IMR-90 (cell line): ENCODE measurements around the gene GALNT5. TPM values are rescaled to one million over a fixed set of nuclear protein-coding genes. Genes with fewer than 3 reads are reported as not detected.
A peak's percentile ranks its signal among the peaks of the same experiment; 100 is the strongest.

Source experiments
- ATAC-seq: fragments of 200-7000 bp; cut with Tn5 transposase; 2 replicates; pipeline ENCODE4 v1.9.1; 2020; ENCODE audit warnings: low read depth, mild to moderate bottlenecking, moderate library complexity
- BruUV-seq: library from RNA; stranded (reverse); fragments of 400-500 nt; replicated peaks from 2 replicates; lab custom pipeline; 2021; lab: Mats Ljungman, UMichigan
- CTCF ChIA-PET: fragments of 300-600 bp; formaldehyde crosslinking; extraction: SDS; loops from one replicate; lab custom pipeline; 2021; ENCODE audit warnings: antibody characterized with exemption; lab: Yijun Ruan, JAX
- POLR2A ChIA-PET: fragments of 300-600 bp; sonication (Branson Sonifier 250); formaldehyde crosslinking; loops from one replicate; lab custom pipeline; 2022; ENCODE audit warnings: antibody characterized with exemption; ENCODE audit not compliant: unreplicated experiment; lab: Charles Lee
- DNase-seq: peaks from one replicate; pipeline ENCODE4 v3.0.0; 2013
- H2AFZ ChIP-seq: replicated peaks from 2 replicates; pipeline ENCODE3; 2013; ENCODE audit warnings: low read length, mild to moderate bottlenecking; ENCODE audit not compliant: poor library complexity
- H2AK5ac ChIP-seq: 2 replicates; pipeline ENCODE4 v1.6.1; 2013; ENCODE audit warnings: low read depth, low read length, inconsistent platforms
- H2AK9ac ChIP-seq: replicated peaks from 2 replicates; pipeline ENCODE3; 2013; ENCODE audit warnings: mild to moderate bottlenecking, low read depth, low read length, moderate library complexity; ENCODE audit not compliant: poor library complexity
- H2BK120ac ChIP-seq: 2 replicates; pipeline ENCODE4 v1.6.1; 2013; ENCODE audit warnings: low read depth, low read length, inconsistent platforms
- H2BK15ac ChIP-seq: 3 replicates; pipeline ENCODE4 v1.6.1; 2013; ENCODE audit warnings: low read depth, low read length, inconsistent platforms
- H2BK20ac ChIP-seq: 2 replicates; pipeline ENCODE4 v1.6.1; 2013; ENCODE audit warnings: low read depth, mild to moderate bottlenecking, inconsistent platforms, low read length, moderate library complexity
- H2BK5ac ChIP-seq: 2 replicates; pipeline ENCODE4 v1.6.1; 2013; ENCODE audit warnings: mild to moderate bottlenecking, low read depth, low read length, inconsistent platforms; ENCODE audit not compliant: poor library complexity, severe bottlenecking
- H3K14ac ChIP-seq: replicated peaks from 2 replicates; pipeline ENCODE4 v1.6.1; 2013; ENCODE audit warnings: low read depth, low read length, inconsistent platforms
- H3K18ac ChIP-seq: 2 replicates; pipeline ENCODE4 v1.6.1; 2013; ENCODE audit warnings: low read depth, low read length, control low read depth
- H3K23ac ChIP-seq: 2 replicates; pipeline ENCODE4 v1.6.1; 2013; ENCODE audit warnings: low read depth, low read length, inconsistent platforms
- H3K27ac ChIP-seq: 2 replicates; pipeline ENCODE4 v1.5.1; 2013; ENCODE audit warnings: mild to moderate bottlenecking, control low read depth, low read length; ENCODE audit not compliant: insufficient read depth
- H3K27me3 ChIP-seq: 2 replicates; pipeline ENCODE4 v1.6.1; 2013; ENCODE audit warnings: low read length; ENCODE audit not compliant: control insufficient read depth, insufficient read depth
- H3K36me3 ChIP-seq: 2 replicates; pipeline ENCODE4 v1.6.1; 2013; ENCODE audit warnings: low read length, mixed read lengths; ENCODE audit not compliant: control insufficient read depth, insufficient read depth
- H3K4ac ChIP-seq: 2 replicates; pipeline ENCODE4 v1.6.1; 2013; ENCODE audit warnings: low read depth, low read length, inconsistent platforms
- H3K4me1 ChIP-seq: 2 replicates; pipeline ENCODE4 v1.6.1; 2013; ENCODE audit warnings: low read length, mixed read lengths; ENCODE audit not compliant: control insufficient read depth, insufficient read depth
- H3K4me2 ChIP-seq: 2 replicates; pipeline ENCODE4 v1.6.1; 2013; ENCODE audit warnings: low read depth, mild to moderate bottlenecking, control low read depth, low read length, moderate library complexity
- H3K4me3 ChIP-seq: 2 replicates; pipeline ENCODE4 v1.5.1; 2013; ENCODE audit warnings: low read depth, mild to moderate bottlenecking, control low read depth, low read length, moderate library complexity; ENCODE audit not compliant: insufficient read depth
- H3K56ac ChIP-seq: 2 replicates; pipeline ENCODE4 v1.6.1; 2013; ENCODE audit warnings: low read length, inconsistent platforms; ENCODE audit not compliant: insufficient read depth; ENCODE audit errors: extremely low read depth
- H3K79me1 ChIP-seq, 2 experiments: 2 replicates each; pipeline ENCODE4 v1.6.1; 2013; ENCODE audit warnings: low read length in 2 of 2, inconsistent platforms in 1 of 2, low read depth in 1 of 2
- H3K9ac ChIP-seq: 2 replicates; pipeline ENCODE4 v1.6.1; 2013; ENCODE audit warnings: low read depth, low read length, control low read depth
- H3K9me1 ChIP-seq: 2 replicates; pipeline ENCODE4 v1.6.1; 2013; ENCODE audit warnings: low read length, inconsistent platforms; ENCODE audit not compliant: insufficient read depth
- H3K9me3 ChIP-seq: 2 replicates; pipeline ENCODE4 v1.6.1; 2013; ENCODE audit warnings: low read length; ENCODE audit not compliant: control insufficient read depth, insufficient read depth
- H4K20me1 ChIP-seq: 2 replicates; pipeline ENCODE4 v1.6.1; 2013; ENCODE audit warnings: low read length, inconsistent platforms; ENCODE audit not compliant: insufficient read depth
- H4K5ac ChIP-seq: 2 replicates; pipeline ENCODE4 v1.6.1; 2013; ENCODE audit warnings: mild to moderate bottlenecking, low read depth, low read length, control low read depth
- H4K8ac ChIP-seq, 2 experiments: 2 replicates each; pipeline ENCODE4 v1.6.1; 2013; ENCODE audit warnings: low read depth in 2 of 2, low read length in 2 of 2, control low read depth in 1 of 2, inconsistent platforms in 1 of 2
- H4K91ac ChIP-seq: 2 replicates; pipeline ENCODE4 v1.6.1; 2013; ENCODE audit warnings: low read depth, low read length, inconsistent platforms; ENCODE audit not compliant: insufficient read depth
- BHLHE40 ChIP-seq: fragments of 150-350 bp; IDR thresholded peaks from 2 replicates; pipeline ENCODE4 v1.6.1; 2016; ENCODE audit warnings: mild to moderate bottlenecking, low read depth, low read length
- CEBPB ChIP-seq: IDR thresholded peaks from 2 replicates; pipeline ENCODE4 v1.6.1; 2012; ENCODE audit warnings: low read depth, low read length, improper control_type of control experiment
- CHD1 ChIP-seq: IDR thresholded peaks from 2 replicates; pipeline ENCODE4 v1.6.1; 2012; ENCODE audit warnings: low read depth, low read length, improper control_type of control experiment
- CTCF ChIP-seq: conservative IDR thresholded peaks from 2 replicates; pipeline ENCODE4 v1.5.1; 2012; ENCODE audit warnings: mild to moderate bottlenecking, low read depth, low read length, improper control_type of control experiment
- ELK1 ChIP-seq: fragments of 150-350 bp; IDR thresholded peaks from 2 replicates; pipeline ENCODE4 v1.6.1; 2016; ENCODE audit warnings: low read depth, mild to moderate bottlenecking, low read length, moderate library complexity, borderline replicate concordance
- FOS ChIP-seq: fragments of 150-350 bp; IDR thresholded peaks from 2 replicates; pipeline ENCODE4 v1.6.1; 2016; ENCODE audit warnings: low read depth, low read length
- MAFK ChIP-seq: IDR thresholded peaks from 2 replicates; pipeline ENCODE4 v1.6.1; 2012; ENCODE audit warnings: low read depth, low read length, improper control_type of control experiment
- MAZ ChIP-seq: IDR thresholded peaks from 2 replicates; pipeline ENCODE4 v1.6.1; 2012; ENCODE audit warnings: low read depth, mild to moderate bottlenecking, low read length, improper control_type of control experiment, moderate library complexity, borderline replicate concordance
- MXI1 ChIP-seq: IDR thresholded peaks from 2 replicates; pipeline ENCODE4 v1.6.1; 2012; ENCODE audit warnings: low read depth, mild to moderate bottlenecking, low read length, moderate library complexity, borderline replicate concordance
- NFE2L2 ChIP-seq: fragments of 150-350 bp; IDR thresholded peaks from 2 replicates; pipeline ENCODE4 v1.6.1; 2016; ENCODE audit warnings: low read depth, mild to moderate bottlenecking, low read length
- POLR2A ChIP-seq: IDR thresholded peaks from 2 replicates; pipeline ENCODE4 v1.6.1; 2012; ENCODE audit warnings: mild to moderate bottlenecking, low read depth, low read length
- RAD21 ChIP-seq: IDR thresholded peaks from 2 replicates; pipeline ENCODE4 v1.6.1; 2012; ENCODE audit warnings: low read length, improper control_type of control experiment
- RCOR1 ChIP-seq: IDR thresholded peaks from 2 replicates; pipeline ENCODE4 v1.6.1; 2012; ENCODE audit warnings: mild to moderate bottlenecking, low read length, improper control_type of control experiment; ENCODE audit not compliant: insufficient replicate concordance
- RFX5 ChIP-seq: IDR thresholded peaks from 2 replicates; pipeline ENCODE4 v1.8.0; 2012; ENCODE audit warnings: low read depth, mild to moderate bottlenecking, low read length, moderate library complexity
- SMC3 ChIP-seq: fragments of 150-350 bp; IDR thresholded peaks from 2 replicates; pipeline ENCODE4 v1.6.1; 2016; ENCODE audit warnings: low read depth, mild to moderate bottlenecking, antibody characterized with exemption, low read length, moderate library complexity
- USF2 ChIP-seq: fragments of 150-350 bp; IDR thresholded peaks from 2 replicates; pipeline ENCODE4 v1.6.1; 2017; ENCODE audit warnings: mild to moderate bottlenecking, antibody characterized with exemption, low read length, low read depth
- WGBS, 2 experiments: methylation state at CpG; one replicate each; pipeline versions ENCODE4 v1.1.5 to v1.1.7; 2013; ENCODE audit warnings: missing lambda C conversion rate in 2 of 2; ENCODE audit not compliant: insufficient read length in 1 of 2; ENCODE audit errors: extremely low coverage in 2 of 2; 5-methylcytosine and 5-hydroxymethylcytosine counted together
- dilution Hi-C: fragments of 300-500 bp; cut with HindIII; formaldehyde crosslinking; loops from one replicate; pipeline ENCODE4 v1.14.3; 2018; ENCODE audit warnings: low sequenced_read_pairs; ENCODE audit not compliant: unreplicated experiment
- in situ Hi-C: fragments of 300-500 bp; cut with MboI; formaldehyde crosslinking; loops from 3 replicates; pipeline ENCODE4 v1.14.3; 2019; ENCODE audit warnings: low sequenced_read_pairs, inconsistent platforms, mixed read lengths
- intact Hi-C: fragments of 100-400 bp; cut with micrococcal nuclease; formaldehyde crosslinking; loops from 2 replicates; pipeline ENCODE4 v1.10.0; 2022
- polyA plus RNA-seq, 3 experiments: library from polyadenylated mRNA; depleted of rRNA; stranded (reverse); fragments of >200 nt; gene quantifications; 2 replicates each; pipeline ENCODE4 v1.2.3, GENCODE V29; 2012; ENCODE audit warnings: low replicate concordance in 1 of 3
- total RNA-seq: library from RNA; depleted of rRNA; stranded (reverse); fragments of >200 nt; gene quantifications from 2 replicates; pipeline ENCODE4 v1.2.3, GENCODE V29; 2012

The GALNT5 gene
- total and polyA plus RNA-seq, 2 of the 4 experiments (the other 2 are of a cell fraction) = 36.3 to 63.3 TPM

GRCh38 chr2:157221394-157221988 lies 36.0 kb upstream of the GALNT5 start:
- H3K27me3 ChIP-seq = no peaks in the 10 kb centered on the region
- dilution Hi-C loops = no loop called here
- ATAC-seq (no peak), DNase-seq (no peak)
- no peak overlapping the region for H4K91ac ChIP-seq
- no TSS peak for BruUV-seq
- H3K27ac ChIP-seq = no peak overlapping the region
- no peaks in the 10 kb centered on the region for H3K9me3 ChIP-seq
- TF ChIP-seq FOS (no peak), MAFK (no peak), CHD1 (no peak), ELK1 (no peak), SMC3 (no peak), CTCF (no peak), POLR2A (no peak), RCOR1 (no peak), MXI1 (no peak), RFX5 (no peak), RAD21 (no peak), NFE2L2 (no peak), CEBPB (no peak), MAZ (no peak), USF2 (no peak), BHLHE40 (no peak)
- 0 out of 3 replicates have a peak overlapping the region, but pooled peaks have one; percentile 5 for H2BK15ac ChIP-seq
- H2BK20ac ChIP-seq = no peak overlapping the region
- H3K18ac ChIP-seq = no peak overlapping the region
- no peak overlapping the region for H3K23ac ChIP-seq
- CTCF ChIA-PET = no interaction called here
- no peak overlapping the region for H2BK5ac ChIP-seq
- no peak overlapping the region for H2AFZ ChIP-seq
- intact Hi-C loops = no loop called here
- no peak overlapping the region for H2AK9ac ChIP-seq
- H3K36me3 ChIP-seq = no peaks in the 10 kb centered on the region
- H3K79me1 ChIP-seq = no peaks in the 10 kb centered on the region
- no peaks in the 10 kb centered on the region for H3K9me1 ChIP-seq
- POLR2A ChIA-PET = no interaction called here
- no peak overlapping the region for H3K9ac ChIP-seq
- H3K56ac ChIP-seq = no peak overlapping the region
- no peak overlapping the region for H4K8ac ChIP-seq
- H3K4me1 ChIP-seq = no peaks in the 10 kb centered on the region
- H3K4me2 ChIP-seq = no peak overlapping the region
- H4K20me1 ChIP-seq = no peaks in the 10 kb centered on the region
- no peak overlapping the region for H3K4me3 ChIP-seq
- H3K4ac ChIP-seq = no peak overlapping the region
- WGBS, 2 experiments = 60% methylated on average over 1 of the region's 2 CpGs; no CpG with 5 or more reads in 1 of the 2 experiments
- no peak overlapping the region for H2BK120ac ChIP-seq
- H4K5ac ChIP-seq = no peak overlapping the region
- in situ Hi-C loops = no loop called here
- no peak overlapping the region for H3K14ac ChIP-seq
- no peak overlapping the region for H2AK5ac ChIP-seq
